SHP77 treated with DMSO at 0.1 percent for 48 hours (cell line): ENCODE measurements around the gene TRAFD1.

Experiments used
- DNase-seq: peaks from one replicate; lab custom pipeline; 2025; lab: John Stamatoyannopoulos, UW

The TRAFD1 gene

DNA sequence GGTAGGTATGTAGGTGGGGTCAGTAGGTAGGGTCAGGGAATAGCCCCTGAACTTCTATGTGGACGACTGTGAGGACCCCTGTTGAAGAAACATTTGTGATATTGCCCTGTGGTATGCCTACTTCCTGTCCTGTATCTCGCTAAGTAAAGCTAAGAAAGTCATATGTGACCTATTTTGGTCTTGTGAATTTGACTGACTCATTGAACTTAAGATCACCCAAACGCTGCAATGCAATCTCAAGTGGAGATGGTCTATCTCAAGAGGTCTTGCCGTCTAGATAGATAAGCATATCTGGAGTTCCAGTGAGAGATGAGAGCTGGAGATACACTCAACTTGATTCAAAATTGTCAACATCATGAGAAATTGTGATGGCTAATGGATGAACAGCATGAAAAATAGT is 73.8 kb downstream of the TRAFD1 start:
- no peak for DNase-seq
